ENCODE measurements around the gene EIF1.

EIF1 gene

GRCh38 chr17:41688641-41689496 lies at the start of gene EIF1:
Gene EIF1, plus strand, starts transcription at chr17:41688885. Its CDS starts 154 bp downstream, at chr17:41689039.
- peak; percentile 98 for TF ChIP-seq CREB1 (IDR thresholded peaks at IDR 0.05; ENCODE audit: low read depth)
- TF ChIP-seq TAF1 (IDR thresholded peaks at IDR 0.05; ENCODE audit: low read depth) = peak; percentile 91
- TF ChIP-seq FOXM1 (IDR thresholded peaks at IDR 0.05; ENCODE audit: borderline replicate concordance, low read depth) = peak; percentile 38; the same call in 1 of the 2 replicates
- TF ChIP-seq USF1 (IDR thresholded peaks at IDR 0.05) = no peak
- TF ChIP-seq YY1 (IDR thresholded peaks at IDR 0.05; ENCODE audit: low read depth) = peak; percentile 79
- peak; percentile 90 for TF ChIP-seq CEBPB (IDR thresholded peaks at IDR 0.05)
- TF ChIP-seq REST (IDR thresholded peaks at IDR 0.05; ENCODE audit: low read depth) = no peak
- no peak; the same call in 1 of the 2 replicates for TF ChIP-seq TCF12 (IDR thresholded peaks at IDR 0.05; ENCODE audit: low read depth)

- no peak for TF ChIP-seq RAD21 (IDR thresholded peaks at IDR 0.05; ENCODE audit: low read depth)
- no peak for TF ChIP-seq TAF1 (IDR thresholded peaks at IDR 0.05; ENCODE audit: low read depth)
- TF ChIP-seq FOXM1 (IDR thresholded peaks at IDR 0.05; ENCODE audit: borderline replicate concordance, low read depth) = no peak
- no peak for TF ChIP-seq TEAD4 (IDR thresholded peaks at IDR 0.05)
- no peak for TF ChIP-seq EGR1 (IDR thresholded peaks at IDR 0.05)
- TF ChIP-seq NFIC (IDR thresholded peaks at IDR 0.05) = no peak
- no peak for TF ChIP-seq CEBPB (IDR thresholded peaks at IDR 0.05)
- no peak for TF ChIP-seq CREB1 (IDR thresholded peaks at IDR 0.05; ENCODE audit: low read depth)
- no peak for TF ChIP-seq ZBTB7A (IDR thresholded peaks at IDR 0.05; ENCODE audit: low read depth)
- TF ChIP-seq USF1 (IDR thresholded peaks at IDR 0.05) = no peak
- no peak for TF ChIP-seq YY1 (IDR thresholded peaks at IDR 0.05; ENCODE audit: low read depth)
- TF ChIP-seq MAX (IDR thresholded peaks at IDR 0.05) = no peak
- TF ChIP-seq REST (IDR thresholded peaks at IDR 0.05; ENCODE audit: low read depth) = no peak
- no peak for TF ChIP-seq EP300 (IDR thresholded peaks at IDR 0.05; ENCODE audit: borderline replicate concordance)
- no peak for TF ChIP-seq TCF12 (IDR thresholded peaks at IDR 0.05; ENCODE audit: low read depth)
These were observed 49.7 kb upstream of the EIF1 start for GRCh38 chr17:41638941-41639340.

GRCh38 chr17:41639492-41640473 lies 48.9 kb upstream of the EIF1 start:
- no peak for TF ChIP-seq YY1 (IDR thresholded peaks at IDR 0.05; ENCODE audit: low read depth)
- no peak for TF ChIP-seq EP300 (IDR thresholded peaks at IDR 0.05; ENCODE audit: borderline replicate concordance)
- no peak for TF ChIP-seq FOXM1 (IDR thresholded peaks at IDR 0.05; ENCODE audit: borderline replicate concordance, low read depth)
- no peak for TF ChIP-seq EGR1 (IDR thresholded peaks at IDR 0.05)
- no peak for TF ChIP-seq CREB1 (IDR thresholded peaks at IDR 0.05; ENCODE audit: low read depth)
- TF ChIP-seq CEBPB (IDR thresholded peaks at IDR 0.05) = no peak
- no peak for TF ChIP-seq ZBTB7A (IDR thresholded peaks at IDR 0.05; ENCODE audit: low read depth)
- no peak for TF ChIP-seq REST (IDR thresholded peaks at IDR 0.05; ENCODE audit: low read depth)
- TF ChIP-seq MAX (IDR thresholded peaks at IDR 0.05) = no peak
- TF ChIP-seq TCF12 (IDR thresholded peaks at IDR 0.05; ENCODE audit: low read depth) = no peak
- no peak for TF ChIP-seq TEAD4 (IDR thresholded peaks at IDR 0.05)
- no peak for TF ChIP-seq USF1 (IDR thresholded peaks at IDR 0.05)
- no peak for TF ChIP-seq RAD21 (IDR thresholded peaks at IDR 0.05; ENCODE audit: low read depth)
- no peak for TF ChIP-seq NFIC (IDR thresholded peaks at IDR 0.05)
- TF ChIP-seq TAF1 (IDR thresholded peaks at IDR 0.05; ENCODE audit: low read depth) = no peak

Data from Ishikawa (cell line).